GM19043 (cell line): ENCODE results near the gene OR4F15.

ENCODE experiments used
- ATAC-seq: cut with Tn5 transposase; IDR thresholded peaks from one replicate; pipeline ENCODE4 v1.9.1; 2021; ENCODE audit warnings: low read depth; ENCODE audit not compliant: unreplicated experiment

Gene OR4F15

GRCh38 chr15:101803676-101804075 is 8.3 kb upstream of the OR4F15 start:
- no peak for ATAC-seq

- ATAC-seq = no peak
These were observed 7.6 kb upstream of the OR4F15 start for GRCh38 chr15:101804375-101804774.

- no peak for ATAC-seq
These were observed 7.1 kb upstream of the OR4F15 start for GRCh38 chr15:101804941-101805340.

- no peak for ATAC-seq
These were observed 6.2 kb upstream of the OR4F15 start for GRCh38 chr15:101805605-101806345.

GRCh38 chr15:101807345-101807945 is 4.6 kb upstream of the OR4F15 start:
- no peak for ATAC-seq

GRCh38 chr15:101808201-101808600 is 3.8 kb upstream of the OR4F15 start:
- ATAC-seq = no peak

GRCh38 chr15:101810456-101810855 is 1.5 kb upstream of the OR4F15 start:
- ATAC-seq = no peak

GRCh38 chr15:101810876-101811275 is 1.1 kb upstream of the OR4F15 start:
- ATAC-seq = no peak

GRCh38 chr15:101813803-101814534 is 2.0 kb downstream of the OR4F15 start:
- no peak for ATAC-seq

GRCh38 chr15:101820781-101821180 is 8.8 kb downstream of the OR4F15 start:
- ATAC-seq = no peak

GRCh38 chr15:101827257-101827656 is 15.3 kb downstream of the OR4F15 start:
- ATAC-seq = no peak

GRCh38 chr15:101828774-101829173 is 16.8 kb downstream of the OR4F15 start:
- no peak for ATAC-seq

- no peak for ATAC-seq
These were observed 29.7 kb downstream of the OR4F15 start for GRCh38 chr15:101841656-101842055.

- ATAC-seq = no peak
These were observed 32.9 kb downstream of the OR4F15 start for GRCh38 chr15:101844916-101845315.

GRCh38 chr15:101852356-101852755 is 40.4 kb downstream of the OR4F15 start:
- no peak for ATAC-seq
